Prostate gland (tissue), 2 donors: Measurements from ENCODE around the gene INTS7.

Source experiments
- CTCF ChIP-seq, 4 experiments: fragments of 200-600 bp in 2 of 4; fragments of 450-650 bp in 2 of 4; sonication (generic) in 2 of 4; IDR thresholded peaks; 1 replicate in 3 of 4; 2 replicates in 1 of 4; pipeline ENCODE4 v1.5.1; 2016 to 2019; ENCODE audit warnings: antibody characterized with exemption in 4 of 4, mild to moderate bottlenecking in 2 of 4, moderate library complexity in 2 of 4
- POLR2A ChIP-seq: fragments of 450-650 bp; IDR thresholded peaks from one replicate; pipeline ENCODE4 v1.6.1; 2016; ENCODE audit warnings: antibody characterized with exemption, mild to moderate bottlenecking

- TF ChIP-seq CTCF (IDR thresholded peaks at IDR 0.05) (no peak), POLR2A (no peak)
These were observed 131.7 kb downstream of the INTS7 start for GRCh38 chr1:211903490-211904245.
